Measurements from ENCODE around the gene FNDC3B. TPM values are rescaled to one million over a fixed set of nuclear protein-coding genes. Genes with fewer than 3 reads are reported as not detected.

FNDC3B gene
- total and polyA plus RNA-seq, 9 of the 15 experiments (the other 6 are each of a cell fraction or from before 2014, with no cell fraction given) = 7.0 to 35.8 (median 16.2) TPM

- intact Hi-C loops (cut with micrococcal nuclease) (loop anchor here (2.0 to 5.0 kb wide), 2 partner anchors 39 to 67 kb away; partner anchors contain the start of gene FNDC3B), in situ Hi-C loops (cut with MboI) (no loop called here)
- DNase-seq (ENCODE audit: extremely low read depth in 1 of 4, low spot score in 3 of 4) = no peak
- Histone ChIP-seq H3K9ac (ENCODE audit: insufficient read depth in 1 of 2, low read depth in 2 of 2, low read length in 2 of 2) (peak overlapping the region; percentile 9 to 38; a peak in 1 of 4 replicates), H3K4me2 (ENCODE audit: insufficient read depth, low read length) (no peak overlapping the region), H4K20me1 (replicated peaks; ENCODE audit: control insufficient read depth, insufficient read depth, low read length) (0 out of 2 replicates have a peak, but pooled peaks cover 5% of the 10 kb centered on the region), H3K4me1 (replicated peaks in 1 of 2; ENCODE audit: control insufficient read depth in 2 of 2, insufficient read depth in 2 of 2, low read length in 2 of 2) (peaks cover 8 to 45% of the 10 kb centered on the region in 2 experiments), H3K9me1 (ENCODE audit: control insufficient read depth, insufficient read depth, low read length) (no peaks in the 10 kb centered on the region), H3K4me3 (no peak overlapping the region), H3K36me3 (ENCODE audit: control insufficient read depth, insufficient read depth, low read length) (no peaks in the 10 kb centered on the region), H3K27me3 (ENCODE audit: control insufficient read depth in 2 of 2, insufficient read depth in 2 of 2, low read length in 2 of 2) (no peaks in the 10 kb centered on the region), H3K79me2 (ENCODE audit: control insufficient read depth, insufficient read depth, low read length) (peaks cover 94% of the 10 kb centered on the region), H3K9me3 (replicated peaks; ENCODE audit: control insufficient read depth, insufficient read depth, low read depth, low read length) (no peaks in the 10 kb centered on the region), H2AFZ (ENCODE audit: low read depth, low read length) (peak overlapping the region; percentile 54), H3K27ac (ENCODE audit: extremely low read depth, low read depth, low read length) (peak overlapping the region; percentile 47; the same call in 2 of the 3 replicates)
- CTCF ChIA-PET (ENCODE audit: low intra/inter-chr PET ratio) = no interaction called here
- no peak for FAIRE-seq
- POLR2A ChIA-PET = interaction anchor here (0.7 to 1.5 kb wide), 3 partner anchors 10 to 14 kb away, joined by 3 to 4 read pairs (median 3); no protein-coding TSS in a partner anchor
- ATAC-seq = no peak
- BruUV-seq (replicated peaks) = no TSS peak
- 83% methylated on average over 4 of the region's 4 CpGs for WGBS (ENCODE audit: insufficient coverage, low coverage, missing lambda C conversion rate)
- TF ChIP-seq ZNF175 (CRISPR knock-in tag; IDR thresholded peaks at IDR 0.05; ENCODE audit: low read depth) (0 out of 2 replicates have a peak, but pooled peaks have one; percentile 7), ZNF121 (CRISPR knock-in tag; conservative IDR thresholded peaks at IDR 0.05) (peak; percentile 83), IRF2 (CRISPR knock-in tag; IDR thresholded peaks at IDR 0.05) (no peak)
Observed at GRCh38 chr3:172106037-172106954, 66.9 kb downstream of the FNDC3B start.
